GM10266 (cell line): ENCODE data around the gene CDIP1.

Experiments used
- DNase-seq: peaks from one replicate; pipeline ENCODE4 v3.0.0; 2012; ENCODE audit errors: extremely low spot score
- CTCF ChIP-seq: IDR thresholded peaks from 2 replicates; pipeline ENCODE4 v1.5.1; 2012; ENCODE audit warnings: mild to moderate bottlenecking, low read depth; ENCODE audit not compliant: control insufficient read depth, insufficient read depth; ENCODE audit errors: missing control alignments

Gene CDIP1

GRCh38 chr16:4498546-4499195 is 39.9 kb downstream of the CDIP1 start:
- DNase-seq, result no peak
- TF ChIP-seq CTCF, result no peak

- no peak for TF ChIP-seq CTCF
- DNase-seq, result no peak
These were observed 42.3 kb downstream of the CDIP1 start for GRCh38 chr16:4496305-4496704.

- DNase-seq, result no peak
- TF ChIP-seq CTCF, result no peak
These were observed 42.8 kb downstream of the CDIP1 start for GRCh38 chr16:4495766-4496165.

GRCh38 chr16:4494746-4495490 is 43.7 kb downstream of the CDIP1 start:
- no peak for TF ChIP-seq CTCF
- no peak for DNase-seq

DNA sequence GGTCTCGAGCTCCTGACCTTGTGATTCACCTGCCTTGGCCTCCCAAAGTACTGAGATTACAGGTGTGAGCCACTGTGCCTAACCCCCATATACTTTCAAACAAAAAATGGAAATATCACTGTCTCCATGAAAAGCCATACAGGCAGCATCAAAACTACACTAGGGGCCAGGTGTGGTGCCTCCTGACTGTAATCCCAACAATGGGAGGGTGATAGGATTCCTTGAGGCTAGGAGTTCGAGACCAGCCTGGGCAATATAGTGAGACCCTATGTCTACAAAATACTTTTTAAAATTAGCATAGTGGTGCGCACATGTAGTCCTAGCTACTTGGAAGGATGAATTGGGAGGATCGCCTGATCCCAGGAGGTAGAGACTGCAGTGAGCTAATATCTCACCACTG is 46.7 kb downstream of the CDIP1 start:
- TF ChIP-seq CTCF, result no peak
- DNase-seq, result no peak

DNA sequence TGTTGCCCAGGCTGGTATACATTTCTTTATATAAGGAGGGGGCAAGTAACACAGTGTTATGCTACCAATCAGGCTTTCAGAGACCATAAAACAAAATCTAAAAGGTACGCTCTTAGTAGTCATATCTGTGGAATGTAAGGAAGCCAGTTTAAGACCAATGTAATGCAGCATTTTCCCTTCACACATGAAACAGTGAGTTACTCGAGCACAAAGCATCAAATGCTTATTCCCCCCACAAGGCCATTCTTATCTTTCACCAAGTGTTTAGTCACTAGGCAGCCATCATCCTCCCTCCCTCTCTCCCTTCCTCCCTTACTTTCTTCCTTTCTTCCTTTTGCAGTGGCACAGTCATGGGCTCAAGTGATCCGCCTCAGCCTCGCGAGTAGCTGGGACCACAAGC is 49.5 kb downstream of the CDIP1 start:
- no peak for DNase-seq
- no peak for TF ChIP-seq CTCF

DNA sequence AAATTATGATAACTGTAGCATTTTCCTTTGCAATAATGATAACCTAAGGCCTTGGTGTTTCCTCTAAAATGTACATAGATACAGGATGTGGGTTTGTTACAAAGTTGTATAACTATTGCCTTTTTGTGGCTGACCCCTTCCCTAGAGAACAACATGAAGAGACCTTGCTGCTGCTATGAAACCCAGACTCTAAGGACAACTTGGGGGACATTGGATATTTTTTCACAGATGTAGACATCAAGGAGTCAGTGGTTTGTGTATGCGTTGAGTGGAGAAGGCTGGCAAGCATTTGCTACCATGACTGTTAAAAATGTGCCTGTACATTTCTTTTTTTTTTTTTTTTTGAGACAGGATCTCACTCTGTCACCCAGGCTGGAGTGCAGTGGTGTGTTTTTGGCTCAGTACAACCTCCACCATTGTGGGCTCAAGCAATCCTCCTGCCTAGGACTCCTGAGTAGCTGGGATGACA is 50.0 kb downstream of the CDIP1 start:
- no peak for DNase-seq
- TF ChIP-seq CTCF, result no peak
